ENCODE results near the gene TCERG1L. TPM values are rescaled to one million over a fixed set of nuclear protein-coding genes. Genes with fewer than 3 reads are reported as not detected.

TCERG1L gene
- total and polyA plus RNA-seq, 9 of the 15 experiments (the other 6 are each of a cell fraction or from before 2014, with no cell fraction given) = not detected

GRCh38 chr10:131131726-131132591 is 179.6 kb downstream of the TCERG1L start:
- WGBS (ENCODE audit: insufficient coverage, low coverage, missing lambda C conversion rate) = 2% methylated on average over 19 of the region's 25 CpGs
- FAIRE-seq (no peak), DNase-seq (ENCODE audit: extremely low read depth in 1 of 4, low spot score in 3 of 4) (no peak), ATAC-seq (no peak)
- Histone ChIP-seq H3K9ac (ENCODE audit: insufficient read depth in 1 of 2, low read depth in 2 of 2, low read length in 2 of 2) (no peak overlapping the region), H3K79me2 (ENCODE audit: control insufficient read depth, insufficient read depth, low read length) (no peaks in the 10 kb centered on the region), H3K9me3 (replicated peaks; ENCODE audit: control insufficient read depth, insufficient read depth, low read depth, low read length) (no peaks in the 10 kb centered on the region), H4K20me1 (replicated peaks; ENCODE audit: control insufficient read depth, insufficient read depth, low read length) (no peaks in the 10 kb centered on the region), H3K4me3 (no peak overlapping the region), H3K27ac (ENCODE audit: extremely low read depth, low read depth, low read length) (no peak overlapping the region), H3K4me1 (replicated peaks in 1 of 2; ENCODE audit: control insufficient read depth in 2 of 2, insufficient read depth in 2 of 2, low read length in 2 of 2) (no peaks in the 10 kb centered on the region), H2AFZ (ENCODE audit: low read depth, low read length) (no peak overlapping the region), H3K27me3 (ENCODE audit: control insufficient read depth in 2 of 2, insufficient read depth in 2 of 2, low read length in 2 of 2) (peaks cover 2 to 9% of the 10 kb centered on the region in 2 experiments; a peak in 2 of 5 replicates), H3K9me1 (ENCODE audit: control insufficient read depth, insufficient read depth, low read length) (no peaks in the 10 kb centered on the region), H3K4me2 (ENCODE audit: insufficient read depth, low read length) (no peak overlapping the region), H3K36me3 (ENCODE audit: control insufficient read depth, insufficient read depth, low read length) (no peaks in the 10 kb centered on the region)
- intact Hi-C loops (cut with micrococcal nuclease) (no loop called here), in situ Hi-C loops (cut with MboI) (no loop called here)
- BruUV-seq (replicated peaks) = no TSS peak
- POLR2A ChIA-PET = no interaction called here
- CTCF ChIA-PET (ENCODE audit: low intra/inter-chr PET ratio) = no interaction called here
- TF ChIP-seq SIRT6 (IDR thresholded peaks at IDR 0.05; ENCODE audit: low read depth, low read length) = no peak
- no peak for TF ChIP-seq TGIF2 (CRISPR knock-in tag; IDR thresholded peaks at IDR 0.05)
- no peak for TF ChIP-seq ZC3H8 (IDR thresholded peaks at IDR 0.05)
- TF ChIP-seq RREB1 (CRISPR knock-in tag; IDR thresholded peaks at IDR 0.05) = no peak
- no peak for TF ChIP-seq NCOA6 (IDR thresholded peaks at IDR 0.05)
- no peak for TF ChIP-seq FOXJ3 (CRISPR knock-in tag; IDR thresholded peaks at IDR 0.05)
- no peak for TF ChIP-seq BRD9 (IDR thresholded peaks at IDR 0.05; ENCODE audit: low read depth, partially characterized antibody)
- no peak for TF ChIP-seq U2AF1 (optimal IDR thresholded peaks at IDR 0.05; ENCODE audit: low read depth, low read length)
- TF ChIP-seq, protein P1, sequence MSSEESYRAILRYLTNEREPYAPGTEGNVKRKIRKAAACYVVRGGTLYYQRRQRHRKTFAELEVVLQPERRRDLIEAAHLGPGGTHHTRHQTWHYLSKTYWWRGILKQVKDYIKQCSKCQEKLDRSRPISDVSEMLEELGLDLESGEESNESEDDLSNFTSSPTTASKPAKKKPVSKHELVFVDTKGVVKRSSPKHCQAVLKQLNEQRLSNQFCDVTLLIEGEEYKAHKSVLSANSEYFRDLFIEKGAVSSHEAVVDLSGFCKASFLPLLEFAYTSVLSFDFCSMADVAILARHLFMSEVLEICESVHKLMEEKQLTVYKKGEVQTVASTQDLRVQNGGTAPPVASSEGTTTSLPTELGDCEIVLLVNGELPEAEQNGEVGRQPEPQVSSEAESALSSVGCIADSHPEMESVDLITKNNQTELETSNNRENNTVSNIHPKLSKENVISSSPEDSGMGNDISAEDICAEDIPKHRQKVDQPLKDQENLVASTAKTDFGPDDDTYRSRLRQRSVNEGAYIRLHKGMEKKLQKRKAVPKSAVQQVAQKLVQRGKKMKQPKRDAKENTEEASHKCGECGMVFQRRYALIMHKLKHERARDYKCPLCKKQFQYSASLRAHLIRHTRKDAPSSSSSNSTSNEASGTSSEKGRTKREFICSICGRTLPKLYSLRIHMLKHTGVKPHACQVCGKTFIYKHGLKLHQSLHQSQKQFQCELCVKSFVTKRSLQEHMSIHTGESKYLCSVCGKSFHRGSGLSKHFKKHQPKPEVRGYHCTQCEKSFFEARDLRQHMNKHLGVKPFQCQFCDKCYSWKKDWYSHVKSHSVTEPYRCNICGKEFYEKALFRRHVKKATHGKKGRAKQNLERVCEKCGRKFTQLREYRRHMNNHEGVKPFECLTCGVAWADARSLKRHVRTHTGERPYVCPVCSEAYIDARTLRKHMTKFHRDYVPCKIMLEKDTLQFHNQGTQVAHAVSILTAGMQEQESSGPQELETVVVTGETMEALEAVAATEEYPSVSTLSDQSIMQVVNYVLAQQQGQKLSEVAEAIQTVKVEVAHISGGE (CRISPR knock-in tag; IDR thresholded peaks at IDR 0.05) = no peak
- TF ChIP-seq TFE3 (CRISPR knock-in tag; IDR thresholded peaks at IDR 0.05) = no peak
